ENCODE results near the gene CRYBG3.

CRYBG3 gene

GRCh38 chr3:97901313-97902248, 79.8 kb downstream of the CRYBG3 start:
- TF ChIP-seq CTCF (IDR thresholded peaks at IDR 0.05) = no peak

GRCh38 chr3:97910931-97911351, 89.1 kb downstream of the CRYBG3 start:
- no peak for TF ChIP-seq CTCF (IDR thresholded peaks at IDR 0.05)

GRCh38 chr3:97911459-97911858, 89.6 kb downstream of the CRYBG3 start:
- no peak for TF ChIP-seq CTCF (IDR thresholded peaks at IDR 0.05)

GRCh38 chr3:97914388-97914787, 92.6 kb downstream of the CRYBG3 start:
- no peak for TF ChIP-seq CTCF (IDR thresholded peaks at IDR 0.05)

GRCh38 chr3:97916576-97916975, 94.8 kb downstream of the CRYBG3 start:
- TF ChIP-seq CTCF (IDR thresholded peaks at IDR 0.05) = no peak

- TF ChIP-seq CTCF (IDR thresholded peaks at IDR 0.05) = no peak
Observed at GRCh38 chr3:97917813-97918536, 96.2 kb downstream of the CRYBG3 start.

- no peak for TF ChIP-seq CTCF (IDR thresholded peaks at IDR 0.05)
Observed at GRCh38 chr3:97927704-97928103, 105.9 kb downstream of the CRYBG3 start.
